ENCODE results near the gene MYH16. TPM values are rescaled to one million over a fixed set of nuclear protein-coding genes. Genes with fewer than 3 reads are reported as not detected.
A peak's percentile ranks its signal among the peaks of the same experiment; 100 is the strongest.

Gene MYH16
- total RNA-seq, 2 experiments from 2014 or later = not detected

DNA sequence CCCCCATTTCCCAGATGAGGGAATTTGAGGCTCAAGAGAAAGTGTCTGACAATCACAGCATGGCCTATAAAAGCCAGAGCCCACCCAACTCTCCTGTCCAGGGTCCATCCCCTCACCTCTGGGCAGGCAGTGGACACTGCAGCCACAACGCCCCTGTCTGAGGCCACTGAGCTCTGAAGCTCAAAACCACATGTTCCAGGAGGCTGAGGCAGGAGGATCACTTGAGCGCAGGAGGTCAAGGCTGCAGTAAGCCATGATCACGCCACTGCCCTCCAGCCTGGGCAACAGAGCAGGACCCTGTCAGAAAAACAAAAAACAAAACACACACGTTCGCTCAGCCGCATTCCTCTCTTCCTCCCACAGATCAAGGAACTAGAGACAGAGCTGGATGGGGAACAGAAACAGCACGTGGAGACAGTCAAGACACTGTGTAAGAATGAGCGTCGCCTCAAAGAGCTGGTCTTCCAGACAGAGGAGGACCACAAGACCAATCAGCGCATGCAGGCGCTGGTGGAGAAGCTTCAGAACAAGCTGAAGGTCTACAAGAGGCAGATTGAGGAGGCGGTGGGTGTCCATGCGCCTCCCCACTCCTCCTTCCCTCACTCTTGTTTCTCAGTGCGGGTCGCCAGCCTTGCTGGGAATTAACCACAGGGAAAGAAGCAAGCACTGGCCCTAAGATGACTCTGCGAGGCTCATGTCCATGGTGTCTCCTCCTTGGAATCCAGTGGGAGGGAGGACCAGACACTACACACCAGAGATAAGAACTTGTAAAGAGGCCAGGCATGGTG, 33.0 kb downstream of the MYH16 start:
- TF ChIP-seq CTCF (IDR thresholded peaks at IDR 0.05) = no peak
- H3K4me3 Mint-ChIP-seq = no peak overlapping the region
- no peaks in the 10 kb centered on the region for H3K9me3 Mint-ChIP-seq
- no peak for DNase-seq
- intact Hi-C loops (cut with micrococcal nuclease) = no loop called here
- H3K27ac Mint-ChIP-seq = no peak overlapping the region
- POLR2A ChIA-PET = no interaction called here
- CTCF ChIA-PET = no interaction called here
- H3K4me1 Mint-ChIP-seq (ENCODE audit: low read depth) = no peaks in the 10 kb centered on the region
- no peaks in the 10 kb centered on the region for H3K27me3 Mint-ChIP-seq
- no peak for ATAC-seq
- no peaks in the 10 kb centered on the region for H3K36me3 Mint-ChIP-seq (ENCODE audit: low read depth)

DNA sequence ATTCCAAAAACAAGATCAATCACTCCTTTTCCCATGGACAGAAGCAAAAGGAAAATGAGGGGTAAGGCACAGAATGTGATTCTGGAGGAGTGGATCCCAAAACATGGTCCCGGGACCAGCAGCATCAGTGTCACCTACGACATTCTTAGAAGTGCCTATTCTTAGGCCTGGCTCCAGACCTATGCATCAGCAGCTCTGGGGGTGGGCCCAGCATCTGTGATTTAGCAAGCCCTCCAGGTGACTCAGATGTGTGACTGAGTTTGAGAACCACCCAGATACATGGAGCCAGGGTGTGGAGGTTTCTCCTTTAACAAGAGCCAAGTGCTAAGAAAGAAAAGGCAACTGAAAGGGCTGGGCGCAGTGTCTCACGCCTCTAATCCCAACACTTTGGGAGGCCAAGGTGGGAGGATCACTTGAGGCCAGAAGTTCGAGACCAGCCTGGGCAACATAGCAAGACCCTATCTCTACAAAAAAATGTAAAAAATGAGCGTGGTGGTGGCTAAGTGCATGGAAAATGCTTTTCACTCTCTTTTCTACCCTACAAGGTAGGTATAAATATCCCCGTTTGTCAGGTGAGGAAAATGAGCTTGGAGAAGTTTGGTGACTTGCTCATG, 35.9 kb downstream of the MYH16 start:
- ChIA-PET POLR2A (no interaction called here), CTCF (interaction anchor here (1.9 kb wide), 1 partner anchor 268 kb away, joined by 9 read pairs; no protein-coding TSS in a partner anchor)
- intact Hi-C loops (cut with micrococcal nuclease) = no loop called here
- Mint-ChIP-seq H3K27ac (no peak overlapping the region), H3K9me3 (no peaks in the 10 kb centered on the region), H3K36me3 (ENCODE audit: low read depth) (no peaks in the 10 kb centered on the region), H3K4me3 (no peak overlapping the region), H3K4me1 (ENCODE audit: low read depth) (peaks cover 6% of the 10 kb centered on the region), H3K27me3 (no peaks in the 10 kb centered on the region)
- DNase-seq (peak; percentile 34), ATAC-seq (peak; percentile 39)
- TF ChIP-seq CTCF (IDR thresholded peaks at IDR 0.05) = no peak

DNA sequence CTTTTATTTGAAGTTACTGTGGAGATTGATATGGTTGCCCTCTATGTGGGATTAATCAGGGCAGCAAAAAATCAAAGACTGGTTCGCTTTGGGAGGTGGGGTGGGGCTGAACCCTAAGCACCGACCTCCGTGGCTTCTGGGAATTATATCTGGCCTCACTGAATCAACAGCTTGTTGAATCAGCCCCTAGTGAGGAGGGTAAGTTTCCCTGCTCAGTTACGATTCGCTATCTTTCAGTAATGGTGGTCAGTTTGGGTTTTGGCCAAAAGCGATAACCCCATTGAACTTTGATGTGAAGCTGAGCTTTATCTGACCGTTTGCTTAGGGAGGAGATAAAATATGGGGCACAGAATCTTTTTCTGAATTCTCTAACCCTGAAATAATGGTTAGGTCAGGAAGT, 36.5 kb downstream of the MYH16 start:
- intact Hi-C loops (cut with micrococcal nuclease) = no loop called here
- CTCF ChIA-PET = interaction anchor here (0.8 to 1.9 kb wide), 2 partner anchors 268 to 270 kb away, joined by 3 to 9 read pairs; no protein-coding TSS in a partner anchor
- POLR2A ChIA-PET = no interaction called here
- Mint-ChIP-seq H3K4me3 (no peak overlapping the region), H3K27me3 (no peaks in the 10 kb centered on the region), H3K36me3 (ENCODE audit: low read depth) (no peaks in the 10 kb centered on the region), H3K27ac (no peak overlapping the region), H3K9me3 (no peaks in the 10 kb centered on the region), H3K4me1 (ENCODE audit: low read depth) (peaks cover 6% of the 10 kb centered on the region)
- no peak for TF ChIP-seq CTCF (IDR thresholded peaks at IDR 0.05)
- DNase-seq = no peak
- ATAC-seq = no peak

DNA sequence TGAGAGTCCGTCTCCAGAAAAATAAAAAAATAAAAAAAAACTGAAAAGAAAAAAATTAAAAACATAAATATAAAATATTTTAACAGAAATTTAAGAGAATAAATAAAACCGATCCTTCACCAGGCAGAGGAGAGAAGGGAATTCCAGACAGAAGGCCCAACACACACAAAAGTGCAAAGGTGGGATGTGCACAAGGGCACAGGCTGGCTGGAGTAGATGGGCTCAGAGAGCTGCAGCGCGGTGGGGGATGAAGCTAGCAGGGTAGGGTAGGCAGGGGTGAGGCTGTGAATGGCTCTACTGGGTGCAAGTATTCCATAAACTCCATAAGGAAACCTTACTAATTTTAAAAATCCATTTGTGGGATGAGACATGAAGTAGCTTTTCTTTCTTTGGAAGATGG, 37.4 kb downstream of the MYH16 start:
- Mint-ChIP-seq H3K9me3 (no peaks in the 10 kb centered on the region), H3K4me1 (ENCODE audit: low read depth) (peaks cover 12% of the 10 kb centered on the region), H3K36me3 (ENCODE audit: low read depth) (no peaks in the 10 kb centered on the region), H3K4me3 (no peak overlapping the region), H3K27me3 (peaks cover 1% of the 10 kb centered on the region), H3K27ac (no peak overlapping the region)
- TF ChIP-seq CTCF (IDR thresholded peaks at IDR 0.05) = no peak
- DNase-seq (no peak), ATAC-seq (no peak)
- CTCF ChIA-PET = interaction anchor here (1.0 to 1.9 kb wide), 5 partner anchors 8 to 284 kb away, joined by 3 to 9 read pairs (median 3); no protein-coding TSS in a partner anchor
- POLR2A ChIA-PET = interaction anchor here (0.8 to 1.4 kb wide), 2 partner anchors 128 to 286 kb away, joined by 3 to 4 read pairs; no protein-coding TSS in a partner anchor
- intact Hi-C loops (cut with micrococcal nuclease) = no loop called here

GRCh38 chr7:99311702-99312101, 39.1 kb downstream of the MYH16 start:
- Mint-ChIP-seq H3K27me3 (peaks cover 1% of the 10 kb centered on the region), H3K36me3 (ENCODE audit: low read depth) (no peaks in the 10 kb centered on the region), H3K9me3 (no peaks in the 10 kb centered on the region), H3K4me3 (no peak overlapping the region), H3K27ac (no peak overlapping the region), H3K4me1 (ENCODE audit: low read depth) (peaks cover 12% of the 10 kb centered on the region)
- ATAC-seq (no peak), DNase-seq (no peak)
- CTCF ChIA-PET = interaction anchor here (1.1 to 2.9 kb wide), 5 partner anchors 9 to 294 kb away, joined by 3 to 11 read pairs (median 5); no protein-coding TSS in a partner anchor
- intact Hi-C loops (cut with micrococcal nuclease) = loop anchor here (2.0 kb wide), 2 partner anchors 37 to 271 kb away; no protein-coding TSS in a partner anchor
- POLR2A ChIA-PET = no interaction called here
- no peak for TF ChIP-seq CTCF (IDR thresholded peaks at IDR 0.05)

Measured in activated CD8-positive, alpha-beta T cell treated with anti-CD3 and anti-CD28 coated beads for 36 hours (primary cell).